ENCODE data around the gene GSG1L. TPM values are rescaled to one million over a fixed set of nuclear protein-coding genes. Genes with fewer than 3 reads are reported as not detected.

The GSG1L gene
- total and polyA plus RNA-seq, 4 donors, result 0.14 to 1.3 (median 0.24) TPM

DNA sequence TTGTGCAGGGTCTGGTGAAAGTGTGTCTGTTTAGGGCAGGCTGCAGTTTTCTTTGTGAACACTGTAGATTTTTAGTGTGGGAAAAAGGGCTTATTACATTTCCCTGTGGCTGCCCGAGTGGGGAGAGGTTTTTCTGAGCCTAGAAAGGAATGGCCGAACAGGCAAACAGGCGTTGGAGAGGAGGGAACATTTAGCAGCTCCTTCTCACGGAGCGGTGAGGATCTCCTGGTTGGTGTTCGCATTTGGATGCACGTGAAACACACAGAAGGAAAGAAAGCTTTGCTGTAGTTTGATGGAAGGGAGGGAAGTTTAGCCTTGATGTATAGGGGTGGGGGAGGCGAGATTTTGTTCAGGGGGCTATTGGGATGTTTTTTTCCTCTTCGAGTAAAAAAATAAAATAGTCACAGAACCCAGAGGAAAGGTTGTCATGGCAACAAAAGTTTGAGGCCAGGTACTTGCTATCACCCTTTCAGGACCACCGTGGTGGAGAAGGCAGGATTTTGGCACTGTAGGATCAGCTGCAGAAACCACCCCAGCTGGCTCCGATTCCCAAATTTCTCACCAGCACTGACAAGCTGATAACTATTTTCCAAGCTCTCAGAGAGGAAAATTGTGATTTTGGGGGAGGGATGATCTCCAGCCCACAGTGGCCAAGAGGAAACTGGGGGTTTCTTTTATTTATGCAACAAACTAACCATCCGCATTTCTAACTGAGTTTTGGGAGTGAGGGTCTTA lies 3.5 kb downstream of the GSG1L start:
- Histone ChIP-seq H3K36me3 (ENCODE audit: control insufficient read depth in 4 of 4, insufficient read depth in 4 of 4, low read length in 4 of 4) (no peaks in the 10 kb centered on the region), H3K27ac (ENCODE audit: low read depth in 1 of 2, low read length in 1 of 2) (no peak overlapping the region), H3K4me1 (ENCODE audit: control insufficient read depth in 5 of 5, insufficient read depth in 5 of 5, low read length in 5 of 5) (peaks cover 0 to 16% (median 0%) of the 10 kb centered on the region in 5 donors), H3K27me3 (ENCODE audit: control insufficient read depth in 3 of 3, insufficient read depth in 3 of 3, low read length in 2 of 3) (peaks cover 19 to 47% (median 22%) of the 10 kb centered on the region in 3 donors), H3K4me3 (no peak overlapping the region), H3K9me3 (ENCODE audit: control insufficient read depth in 4 of 4, insufficient read depth in 3 of 4, low read length in 3 of 4) (no peaks in the 10 kb centered on the region), H3K9ac (ENCODE audit: insufficient read depth in 1 of 2, low read length in 2 of 2) (no peak overlapping the region)
- TF ChIP-seq, protein P1, sequence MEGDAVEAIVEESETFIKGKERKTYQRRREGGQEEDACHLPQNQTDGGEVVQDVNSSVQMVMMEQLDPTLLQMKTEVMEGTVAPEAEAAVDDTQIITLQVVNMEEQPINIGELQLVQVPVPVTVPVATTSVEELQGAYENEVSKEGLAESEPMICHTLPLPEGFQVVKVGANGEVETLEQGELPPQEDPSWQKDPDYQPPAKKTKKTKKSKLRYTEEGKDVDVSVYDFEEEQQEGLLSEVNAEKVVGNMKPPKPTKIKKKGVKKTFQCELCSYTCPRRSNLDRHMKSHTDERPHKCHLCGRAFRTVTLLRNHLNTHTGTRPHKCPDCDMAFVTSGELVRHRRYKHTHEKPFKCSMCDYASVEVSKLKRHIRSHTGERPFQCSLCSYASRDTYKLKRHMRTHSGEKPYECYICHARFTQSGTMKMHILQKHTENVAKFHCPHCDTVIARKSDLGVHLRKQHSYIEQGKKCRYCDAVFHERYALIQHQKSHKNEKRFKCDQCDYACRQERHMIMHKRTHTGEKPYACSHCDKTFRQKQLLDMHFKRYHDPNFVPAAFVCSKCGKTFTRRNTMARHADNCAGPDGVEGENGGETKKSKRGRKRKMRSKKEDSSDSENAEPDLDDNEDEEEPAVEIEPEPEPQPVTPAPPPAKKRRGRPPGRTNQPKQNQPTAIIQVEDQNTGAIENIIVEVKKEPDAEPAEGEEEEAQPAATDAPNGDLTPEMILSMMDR (IDR thresholded peaks at IDR 0.05; ENCODE audit: control extremely low read depth, extremely low read depth), result no peak
- ATAC-seq (ENCODE audit: insufficient read depth, low FRiP score) (no peak), DNase-seq (peak; percentile 32 to 70 (median 56))
- 30 to 43% methylated on average over 12 of the region's 12 CpGs for WGBS, 2 donors

DNA sequence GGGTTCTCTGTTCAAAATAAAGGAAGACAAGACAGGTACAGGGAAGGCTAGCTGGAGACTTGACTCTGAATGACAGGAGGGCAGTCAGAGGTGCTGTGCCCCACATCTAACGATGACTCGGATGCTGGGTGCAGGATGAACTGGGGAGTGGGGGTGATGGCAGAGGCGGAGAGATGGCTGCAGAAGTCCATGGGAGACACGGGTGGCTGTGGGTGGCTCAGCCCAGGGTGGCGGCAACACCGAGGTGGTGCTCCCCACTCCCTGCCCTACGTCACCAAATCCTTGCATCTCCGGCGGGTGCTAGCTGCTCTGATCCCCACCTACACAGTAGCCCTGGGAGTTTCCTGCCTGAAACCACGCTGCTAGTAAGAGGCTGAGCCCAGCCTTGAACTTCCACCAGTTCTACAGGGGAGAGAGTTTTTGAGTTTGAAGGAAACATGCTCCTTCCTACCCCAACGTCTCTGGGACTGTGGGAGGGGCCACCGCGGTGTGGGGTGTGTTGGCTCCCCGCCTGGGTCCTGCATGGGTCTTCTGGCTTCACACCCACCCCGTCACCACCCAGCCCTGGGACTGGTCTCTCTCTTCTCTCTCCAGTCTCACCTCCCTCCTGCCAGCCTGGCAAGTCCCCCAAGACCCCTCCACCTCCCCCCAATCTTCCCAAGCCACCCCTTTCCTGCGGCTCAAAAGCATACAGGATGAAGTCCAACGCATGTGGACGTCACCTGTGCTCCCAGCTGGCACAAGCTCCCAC lies 4.5 kb downstream of the GSG1L start:
- Histone ChIP-seq H3K27me3 (ENCODE audit: control insufficient read depth in 3 of 3, insufficient read depth in 3 of 3, low read length in 2 of 3) (peaks cover 12 to 37% (median 19%) of the 10 kb centered on the region in 3 donors), H3K9ac (ENCODE audit: insufficient read depth in 1 of 2, low read length in 2 of 2) (no peak overlapping the region), H3K4me3 (no peak overlapping the region), H3K36me3 (ENCODE audit: control insufficient read depth in 4 of 4, insufficient read depth in 4 of 4, low read length in 4 of 4) (no peaks in the 10 kb centered on the region), H3K27ac (ENCODE audit: low read depth in 1 of 2, low read length in 1 of 2) (no peak overlapping the region), H3K4me1 (ENCODE audit: control insufficient read depth in 5 of 5, insufficient read depth in 5 of 5, low read length in 5 of 5) (peaks cover 0 to 16% (median 0%) of the 10 kb centered on the region in 5 donors), H3K9me3 (ENCODE audit: control insufficient read depth in 4 of 4, insufficient read depth in 3 of 4, low read length in 3 of 4) (no peaks in the 10 kb centered on the region)
- TF ChIP-seq, protein P1 (IDR thresholded peaks at IDR 0.05; ENCODE audit: control extremely low read depth, extremely low read depth), result no peak
- WGBS, 2 donors, result 59 to 62% methylated on average over 17 to 18 of the region's 18 CpGs
- ATAC-seq (ENCODE audit: insufficient read depth, low FRiP score), result no peak
- no peak for DNase-seq

DNA sequence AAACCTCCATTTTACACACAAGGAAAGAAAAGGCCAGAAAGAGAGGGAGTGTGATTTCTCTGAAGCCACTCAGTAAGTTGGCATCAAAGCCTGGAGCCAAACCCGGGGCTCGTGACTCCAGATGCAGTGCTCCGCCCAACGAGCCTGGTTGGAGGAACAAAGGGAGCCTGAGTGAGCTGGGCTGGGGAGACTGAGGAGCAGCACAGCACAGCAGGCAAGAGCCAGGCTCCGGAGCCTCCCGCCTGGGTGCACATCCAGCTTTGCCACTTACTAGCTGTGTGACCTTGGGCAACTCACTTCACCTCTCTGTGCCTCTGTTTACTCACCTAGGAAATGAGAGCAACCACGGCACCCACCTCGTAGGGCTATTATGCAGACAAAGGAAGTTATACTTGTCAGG lies 5.6 kb downstream of the GSG1L start:
- 75 to 88% methylated on average over 8 of the region's 8 CpGs for WGBS, 2 donors
- no peak for ATAC-seq (ENCODE audit: insufficient read depth, low FRiP score)
- no peak overlapping the region for H3K9ac ChIP-seq (ENCODE audit: insufficient read depth in 1 of 2, low read length in 2 of 2)
- TF ChIP-seq, protein P1 (IDR thresholded peaks at IDR 0.05; ENCODE audit: control extremely low read depth, extremely low read depth), result no peak
- H3K36me3 ChIP-seq (ENCODE audit: control insufficient read depth in 4 of 4, insufficient read depth in 4 of 4, low read length in 4 of 4), result no peaks in the 10 kb centered on the region
- no peak for DNase-seq
- H3K4me3 ChIP-seq, result no peak overlapping the region
- H3K9me3 ChIP-seq (ENCODE audit: control insufficient read depth in 4 of 4, insufficient read depth in 3 of 4, low read length in 3 of 4), result no peaks in the 10 kb centered on the region
- H3K4me1 ChIP-seq (ENCODE audit: control insufficient read depth in 5 of 5, insufficient read depth in 5 of 5, low read length in 5 of 5), result peaks cover 0 to 19% (median 0%) of the 10 kb centered on the region in 5 donors
- no peak overlapping the region for H3K27ac ChIP-seq (ENCODE audit: low read depth in 1 of 2, low read length in 1 of 2)
- H3K27me3 ChIP-seq (ENCODE audit: control insufficient read depth in 3 of 3, insufficient read depth in 3 of 3, low read length in 2 of 3), result peaks cover 9 to 36% (median 12%) of the 10 kb centered on the region in 3 donors
